ENCODE results near the gene RANGAP1. TPM values are rescaled to one million over a fixed set of nuclear protein-coding genes. Genes with fewer than 3 reads are reported as not detected.

RANGAP1 gene
- total and polyA plus RNA-seq, 2 donors (not counting 1 experiment from before 2014, with no cell fraction given), result 42.0 to 48.8 TPM

GRCh38 chr22:41206719-41207118 lies 79.3 kb downstream of the RANGAP1 start:
- H3K27ac ChIP-seq (ENCODE audit: low read length in 2 of 2), result no peak overlapping the region
- CTCF ChIA-PET, result interaction anchor here (0.6 to 1.0 kb wide), 3 partner anchors 13 to 544 kb away, joined by 3 read pairs; no protein-coding TSS in a partner anchor
- H3K79me2 ChIP-seq (ENCODE audit: control insufficient read depth, insufficient read depth, low read length), result peaks cover 30% of the 10 kb centered on the region
- H3K9me3 Mint-ChIP-seq (ENCODE audit: insufficient read depth), result no peaks in the 10 kb centered on the region
- no peak overlapping the region for H3K9ac ChIP-seq (ENCODE audit: low read length)
- intact Hi-C loops (cut with micrococcal nuclease), result loop anchor here (5.0 kb wide), 1 partner anchor 176 kb away; the partner anchor contains the start of gene TEF
- peaks cover 6% of the 10 kb centered on the region for H3K27me3 Mint-ChIP-seq
- no peak overlapping the region for H3K4me2 ChIP-seq (replicated peaks; ENCODE audit: low read depth, low read length, poor library complexity, severe bottlenecking)
- peaks cover 0 to 8% (median 0%) of the 10 kb centered on the region in 4 experiments for H3K27me3 ChIP-seq (replicated peaks in 1 of 4; ENCODE audit: control extremely low read depth in 1 of 4, control insufficient read depth in 3 of 4, insufficient read depth in 4 of 4, low read length in 3 of 4)
- POLR2A ChIA-PET, result interaction anchor here (0.7 kb wide), 1 partner anchor 383 kb away, joined by 3 read pairs; the partner anchor contains the start of gene PMM1
- H3K4me1 Mint-ChIP-seq, result peaks cover 28% of the 10 kb centered on the region
- peaks cover 0 to 15% of the 10 kb centered on the region in 2 experiments for H3K36me3 ChIP-seq (replicated peaks in 1 of 2; ENCODE audit: control extremely low read depth in 1 of 2, control insufficient read depth in 1 of 2, extremely low read depth in 1 of 2, insufficient read depth in 2 of 2, low read length in 1 of 2)
- H3K4me3 Mint-ChIP-seq, result peak overlapping the region; percentile 72
- peak overlapping the region; percentile 56 for H3K27ac Mint-ChIP-seq
- TF ChIP-seq EZH2 (IDR thresholded peaks at IDR 0.05; ENCODE audit: borderline replicate concordance, insufficient read depth, low read depth, low read length, poor library complexity, severe bottlenecking), result no peak
- no peak for TF ChIP-seq CTCF (IDR thresholded peaks at IDR 0.05)
- ATAC-seq (ENCODE audit: low read depth) (no peak), DNase-seq (no peak)
- H2AFZ ChIP-seq (ENCODE audit: insufficient read depth, low read depth, low read length, poor library complexity, severe bottlenecking), result no peak overlapping the region
- H3K4me3 ChIP-seq (ENCODE audit: control extremely low read depth in 1 of 5, extremely low read depth in 1 of 5, insufficient read depth in 1 of 5, low read depth in 2 of 5, low read length in 4 of 5), result no peak overlapping the region
- H3K9me3 ChIP-seq (ENCODE audit: control extremely low read depth in 1 of 3, control insufficient read depth in 2 of 3, insufficient read depth in 1 of 3, low read length in 2 of 3), result no peaks in the 10 kb centered on the region
- no peaks in the 10 kb centered on the region for H4K20me1 ChIP-seq (ENCODE audit: control insufficient read depth, insufficient read depth, low read length, poor library complexity, severe bottlenecking)
- 80% methylated on average over 1 of the region's 9 CpGs for whole genome bisulfite sequencing (ENCODE audit: insufficient coverage)
- peaks cover 9 to 14% of the 10 kb centered on the region in 2 donors for H3K4me1 ChIP-seq (ENCODE audit: control insufficient read depth in 2 of 2, insufficient read depth in 2 of 2, low read length in 2 of 2)

Measured in B cell (primary cell).